Measurements from ENCODE around the gene ADGRD1. TPM values are rescaled to one million over a fixed set of nuclear protein-coding genes. Genes with fewer than 3 reads are reported as not detected.
"Not testable (repeated sequence)": the region's sequence is repeated elsewhere in the genome, so short reads cannot be mapped to it uniquely, and the experiment has no call there.

The ADGRD1 gene
- total and polyA plus RNA-seq, 4 donors = 9.9 to 15.4 (median 12.7) TPM

- Histone ChIP-seq H3K27ac (ENCODE audit: low read depth, low read length) (no peak overlapping the region), H3K36me3 (ENCODE audit: control insufficient read depth, insufficient read depth, low read length) (no peaks in the 10 kb centered on the region), H3K4me1 (ENCODE audit: control insufficient read depth, insufficient read depth, low read length) (peaks cover 10% of the 10 kb centered on the region), H3K4me3 (ENCODE audit: low read depth, low read length) (no peak overlapping the region), H3K27me3 (ENCODE audit: control insufficient read depth, insufficient read depth, low read length) (no peaks in the 10 kb centered on the region), H3K9me3 (ENCODE audit: control insufficient read depth, insufficient read depth, low read length) (no peaks in the 10 kb centered on the region)
- 78% methylated on average over 25 of the region's 25 CpGs for WGBS (ENCODE audit: insufficient coverage)
- DNase-seq (ENCODE audit: low read depth in 4 of 6, low spot score in 6 of 6) = no peak
Observed at GRCh38 chr12:131120831-131121271, 167.1 kb downstream of the ADGRD1 start.

GRCh38 chr12:131121705-131122405 is 168.1 kb downstream of the ADGRD1 start:
- no peak overlapping the region for H3K27ac ChIP-seq (ENCODE audit: low read depth, low read length)
- no peaks in the 10 kb centered on the region for H3K9me3 ChIP-seq (ENCODE audit: control insufficient read depth, insufficient read depth, low read length)
- no peak overlapping the region for H3K4me3 ChIP-seq (ENCODE audit: low read depth, low read length)
- no peak for DNase-seq (ENCODE audit: low read depth in 4 of 6, low spot score in 6 of 6)
- no peaks in the 10 kb centered on the region for H3K4me1 ChIP-seq (ENCODE audit: control insufficient read depth, insufficient read depth, low read length)
- no peaks in the 10 kb centered on the region for H3K36me3 ChIP-seq (ENCODE audit: control insufficient read depth, insufficient read depth, low read length)
- no peaks in the 10 kb centered on the region for H3K27me3 ChIP-seq (ENCODE audit: control insufficient read depth, insufficient read depth, low read length)
- WGBS (ENCODE audit: insufficient coverage) = 89% methylated on average over 30 of the region's 30 CpGs

GRCh38 chr12:131122631-131123030 is 168.9 kb downstream of the ADGRD1 start:
- H3K9me3 ChIP-seq (ENCODE audit: control insufficient read depth, insufficient read depth, low read length) = no peaks in the 10 kb centered on the region

GRCh38 chr12:131123817-131124216 is 170.1 kb downstream of the ADGRD1 start:
- Histone ChIP-seq H3K4me3 (ENCODE audit: low read depth, low read length) (no peak overlapping the region), H3K27ac (ENCODE audit: low read depth, low read length) (no peak overlapping the region), H3K36me3 (ENCODE audit: control insufficient read depth, insufficient read depth, low read length) (no peaks in the 10 kb centered on the region), H3K4me1 (ENCODE audit: control insufficient read depth, insufficient read depth, low read length) (no peaks in the 10 kb centered on the region), H3K27me3 (ENCODE audit: control insufficient read depth, insufficient read depth, low read length) (no peaks in the 10 kb centered on the region), H3K9me3 (ENCODE audit: control insufficient read depth, insufficient read depth, low read length) (no peaks in the 10 kb centered on the region)
- peak in 1 of 6 donors; percentile 73 for DNase-seq (ENCODE audit: low read depth in 4 of 6, low spot score in 6 of 6)
- 33% methylated on average over 6 of the region's 10 CpGs for WGBS (ENCODE audit: insufficient coverage)

More at GRCh38 chr12:131122631-131123030, 168.9 kb downstream of the ADGRD1 start:
- Histone ChIP-seq H3K27me3 (ENCODE audit: control insufficient read depth, insufficient read depth, low read length) (no peaks in the 10 kb centered on the region), H3K27ac (ENCODE audit: low read depth, low read length) (no peak overlapping the region), H3K4me3 (ENCODE audit: low read depth, low read length) (no peak overlapping the region), H3K4me1 (ENCODE audit: control insufficient read depth, insufficient read depth, low read length) (no peaks in the 10 kb centered on the region), H3K36me3 (ENCODE audit: control insufficient read depth, insufficient read depth, low read length) (no peaks in the 10 kb centered on the region)
- WGBS (ENCODE audit: insufficient coverage) = 86% methylated on average over 6 of the region's 7 CpGs
- no peak for DNase-seq (ENCODE audit: low read depth in 4 of 6, low spot score in 6 of 6)

GRCh38 chr12:131124487-131125280 is 171.0 kb downstream of the ADGRD1 start:
- Histone ChIP-seq H3K27me3 (ENCODE audit: control insufficient read depth, insufficient read depth, low read length) (no peaks in the 10 kb centered on the region), H3K4me3 (ENCODE audit: low read depth, low read length) (no peak overlapping the region), H3K36me3 (ENCODE audit: control insufficient read depth, insufficient read depth, low read length) (no peaks in the 10 kb centered on the region), H3K4me1 (ENCODE audit: control insufficient read depth, insufficient read depth, low read length) (no peaks in the 10 kb centered on the region), H3K9me3 (ENCODE audit: control insufficient read depth, insufficient read depth, low read length) (no peaks in the 10 kb centered on the region), H3K27ac (ENCODE audit: low read depth, low read length) (no peak overlapping the region)
- no peak for DNase-seq (ENCODE audit: low read depth in 4 of 6, low spot score in 6 of 6)
- 88% methylated on average over 17 of the region's 19 CpGs for WGBS (ENCODE audit: insufficient coverage)

GRCh38 chr12:131126662-131127173 is 173.0 kb downstream of the ADGRD1 start:
- Histone ChIP-seq H3K9me3 (ENCODE audit: control insufficient read depth, insufficient read depth, low read length) (no peaks in the 10 kb centered on the region), H3K4me3 (ENCODE audit: low read depth, low read length) (no peak overlapping the region), H3K36me3 (ENCODE audit: control insufficient read depth, insufficient read depth, low read length) (peaks cover 6% of the 10 kb centered on the region), H3K4me1 (ENCODE audit: control insufficient read depth, insufficient read depth, low read length) (peaks cover 11% of the 10 kb centered on the region), H3K27me3 (ENCODE audit: control insufficient read depth, insufficient read depth, low read length) (no peaks in the 10 kb centered on the region), H3K27ac (ENCODE audit: low read depth, low read length) (no peak overlapping the region)
- 98% methylated on average over 7 of the region's 7 CpGs for WGBS (ENCODE audit: insufficient coverage)
- DNase-seq (ENCODE audit: low read depth in 4 of 6, low spot score in 6 of 6) = no peak

GRCh38 chr12:131128556-131128955 is 174.8 kb downstream of the ADGRD1 start:
- Histone ChIP-seq H3K27ac (ENCODE audit: low read depth, low read length) (no peak overlapping the region), H3K9me3 (ENCODE audit: control insufficient read depth, insufficient read depth, low read length) (no peaks in the 10 kb centered on the region), H3K4me1 (ENCODE audit: control insufficient read depth, insufficient read depth, low read length) (peaks cover 29% of the 10 kb centered on the region), H3K27me3 (ENCODE audit: control insufficient read depth, insufficient read depth, low read length) (no peaks in the 10 kb centered on the region), H3K4me3 (ENCODE audit: low read depth, low read length) (no peak overlapping the region), H3K36me3 (ENCODE audit: control insufficient read depth, insufficient read depth, low read length) (peaks cover 6% of the 10 kb centered on the region)
- no peak for DNase-seq (ENCODE audit: low read depth in 4 of 6, low spot score in 6 of 6)
- WGBS (ENCODE audit: insufficient coverage) = 96% methylated on average over 4 of the region's 6 CpGs

- DNase-seq (ENCODE audit: low read depth in 4 of 6, low spot score in 6 of 6); H3K27me3 ChIP-seq (ENCODE audit: control insufficient read depth, insufficient read depth, low read length); H3K27ac ChIP-seq (ENCODE audit: low read depth, low read length); H3K36me3 ChIP-seq (ENCODE audit: control insufficient read depth, insufficient read depth, low read length); H3K9me3 ChIP-seq (ENCODE audit: control insufficient read depth, insufficient read depth, low read length); H3K4me3 ChIP-seq (ENCODE audit: low read depth, low read length): not testable (repeated sequence)
- peaks cover 35% of the 10 kb centered on the region for H3K4me1 ChIP-seq (ENCODE audit: control insufficient read depth, insufficient read depth, low read length)
- 94% methylated on average over 16 of the region's 20 CpGs for WGBS (ENCODE audit: insufficient coverage)
Observed at GRCh38 chr12:131128966-131129619, 175.4 kb downstream of the ADGRD1 start.

- Histone ChIP-seq H3K4me3 (ENCODE audit: low read depth, low read length) (no peak overlapping the region), H3K27ac (ENCODE audit: low read depth, low read length) (no peak overlapping the region), H3K27me3 (ENCODE audit: control insufficient read depth, insufficient read depth, low read length) (no peaks in the 10 kb centered on the region), H3K9me3 (ENCODE audit: control insufficient read depth, insufficient read depth, low read length) (no peaks in the 10 kb centered on the region), H3K4me1 (ENCODE audit: control insufficient read depth, insufficient read depth, low read length) (peaks cover 40% of the 10 kb centered on the region), H3K36me3 (ENCODE audit: control insufficient read depth, insufficient read depth, low read length) (peaks cover 6% of the 10 kb centered on the region)
- peak in 1 of 6 donors; percentile 62 for DNase-seq (ENCODE audit: low read depth in 4 of 6, low spot score in 6 of 6)
- 59% methylated on average over 9 of the region's 11 CpGs for WGBS (ENCODE audit: insufficient coverage)
Observed at GRCh38 chr12:131129839-131130238, 176.1 kb downstream of the ADGRD1 start.
